Prostate gland (tissue), 2 donors: ENCODE measurements around the gene ADARB2.

Experiments
- POLR2AphosphoS5 ChIP-seq: sonication (generic); formaldehyde crosslinking; IDR thresholded peaks from one replicate; pipeline ENCODE4 v1.6.1; 2017; ENCODE audit warnings: antibody characterized with exemption
- TF ChIP-seq, protein P1 (sequence below), 4 experiments: fragments of 200-600 bp in 2 of 4; fragments of 450-650 bp in 2 of 4; sonication (generic) in 2 of 4; IDR thresholded peaks; 1 replicate in 3 of 4; 2 replicates in 1 of 4; pipeline ENCODE4 v1.5.1; 2016 to 2019; ENCODE audit warnings: antibody characterized with exemption in 4 of 4, mild to moderate bottlenecking in 2 of 4, moderate library complexity in 2 of 4

DNA sequence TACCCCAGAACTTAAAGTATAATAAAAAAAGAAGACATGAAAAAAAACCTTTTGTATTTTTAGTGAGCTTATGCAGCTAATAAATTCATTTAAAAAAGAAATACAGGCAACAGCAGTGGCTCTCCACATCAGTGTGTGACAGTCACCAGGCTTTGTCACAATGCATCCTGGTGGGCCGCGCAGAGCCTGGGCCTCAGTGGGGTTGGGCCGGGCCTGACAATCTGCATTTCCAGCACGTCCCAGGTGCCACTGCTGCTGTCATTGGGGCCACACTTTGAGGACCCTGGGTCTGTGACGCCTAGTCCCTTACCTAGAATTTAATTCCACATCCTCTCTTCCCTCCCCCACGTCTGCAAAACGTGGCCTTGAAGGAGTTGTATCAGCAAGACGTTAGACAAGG lies 284.5 kb downstream of the ADARB2 start:
- TF ChIP-seq POLR2AphosphoS5, result no peak
- TF ChIP-seq, protein P1, sequence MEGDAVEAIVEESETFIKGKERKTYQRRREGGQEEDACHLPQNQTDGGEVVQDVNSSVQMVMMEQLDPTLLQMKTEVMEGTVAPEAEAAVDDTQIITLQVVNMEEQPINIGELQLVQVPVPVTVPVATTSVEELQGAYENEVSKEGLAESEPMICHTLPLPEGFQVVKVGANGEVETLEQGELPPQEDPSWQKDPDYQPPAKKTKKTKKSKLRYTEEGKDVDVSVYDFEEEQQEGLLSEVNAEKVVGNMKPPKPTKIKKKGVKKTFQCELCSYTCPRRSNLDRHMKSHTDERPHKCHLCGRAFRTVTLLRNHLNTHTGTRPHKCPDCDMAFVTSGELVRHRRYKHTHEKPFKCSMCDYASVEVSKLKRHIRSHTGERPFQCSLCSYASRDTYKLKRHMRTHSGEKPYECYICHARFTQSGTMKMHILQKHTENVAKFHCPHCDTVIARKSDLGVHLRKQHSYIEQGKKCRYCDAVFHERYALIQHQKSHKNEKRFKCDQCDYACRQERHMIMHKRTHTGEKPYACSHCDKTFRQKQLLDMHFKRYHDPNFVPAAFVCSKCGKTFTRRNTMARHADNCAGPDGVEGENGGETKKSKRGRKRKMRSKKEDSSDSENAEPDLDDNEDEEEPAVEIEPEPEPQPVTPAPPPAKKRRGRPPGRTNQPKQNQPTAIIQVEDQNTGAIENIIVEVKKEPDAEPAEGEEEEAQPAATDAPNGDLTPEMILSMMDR (IDR thresholded peaks at IDR 0.05), result no peak
